ENCODE data around the gene TIMP3.

GRCh38 chr22:32795214-32795596 lies 6.3 kb upstream of the TIMP3 start:
- no peak for TF ChIP-seq CTCF (IDR thresholded peaks at IDR 0.05)
- no peak for TF ChIP-seq POLR2A (IDR thresholded peaks at IDR 0.05)
- TF ChIP-seq POLR2AphosphoS5 (IDR thresholded peaks at IDR 0.05), result no peak
- no peak for TF ChIP-seq EP300 (IDR thresholded peaks at IDR 0.05)

Measured in upper lobe of left lung (tissue), 4 donors.